GM12892 (cell line): ENCODE results near the gene EPS15.

Source experiments
- POLR2AphosphoS5 ChIP-seq: IDR thresholded peaks from 2 replicates; pipeline ENCODE4 v1.6.1; 2011; ENCODE audit warnings: low read depth, low read length, control low read depth
- TAF1 ChIP-seq: IDR thresholded peaks from 2 replicates; pipeline ENCODE4 v1.6.1; 2011; ENCODE audit warnings: low read depth, mild to moderate bottlenecking, control low read depth, low read length, borderline replicate concordance

- TF ChIP-seq POLR2AphosphoS5: no peak
- TF ChIP-seq TAF1: no peak
Measured at GRCh38 chr1:51320967-51321923, 197.8 kb downstream of the EPS15 start.
